Stimulated activated CD8-positive, alpha-beta memory T cell treated with anti-CD3 and anti-CD28 coated beads, Interleukin-7, amount 100 ng/mL, for 1 hour (primary cell): ENCODE measurements around the gene SVIP.

ENCODE experiments used
- DNase-seq, 2 donors: peaks; one replicate each; pipeline ENCODE4 v3.0.0-alpha.2; 2020; ENCODE audit warnings: low read depth in 2 of 2

SVIP gene

GRCh38 chr11:22829231-22830081 is at the start of gene SVIP:
SVIP (minus strand) TSS chr11:22829801; CDS start chr11:22829748, 53 bp downstream.
- peak; percentile 80 to 91 for DNase-seq

- DNase-seq: no peak
Measured at GRCh38 chr11:22878604-22879003, 49.0 kb upstream of the SVIP start.

GRCh38 chr11:22878039-22878438 is 48.4 kb upstream of the SVIP start:
- DNase-seq: no peak

DNA sequence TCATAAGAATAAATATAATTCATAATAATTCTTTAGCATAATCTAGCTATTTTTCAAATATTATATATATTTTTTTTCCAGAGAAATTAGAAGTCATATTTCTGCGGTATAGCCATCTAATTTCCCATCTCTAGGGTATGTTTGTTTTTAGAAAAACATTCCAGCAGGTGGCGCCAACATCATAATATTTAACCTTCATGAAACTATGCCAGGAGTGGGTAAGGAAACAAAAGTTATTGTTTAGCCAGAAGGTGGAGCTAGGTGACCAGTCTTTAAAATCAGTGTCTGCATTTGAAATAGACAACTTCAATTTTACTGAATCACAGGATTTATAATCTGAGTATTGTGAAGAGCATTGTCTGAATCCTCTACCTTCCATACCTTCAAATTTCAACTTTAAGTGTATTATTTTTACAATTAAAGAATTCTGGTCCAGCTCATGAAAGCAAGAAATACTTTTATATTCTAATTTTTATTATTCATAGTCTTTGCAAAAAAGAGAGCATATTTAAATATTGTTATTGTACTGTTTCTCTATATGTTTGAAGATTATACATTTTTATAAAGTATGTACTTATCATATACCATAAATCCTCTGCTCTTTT is 46.4 kb upstream of the SVIP start:
- peak in 1 of 2 donors; percentile 24 for DNase-seq

- no peak for DNase-seq
Measured at GRCh38 chr11:22869325-22869724, 39.7 kb upstream of the SVIP start.

- no peak for DNase-seq
Measured at GRCh38 chr11:22860241-22860640, 30.6 kb upstream of the SVIP start, which contains the start of gene CCDC179. CCDC179 (minus strand) TSS chr11:22860474; CDS start chr11:22860421, 53 bp downstream.

- no peak for DNase-seq
Measured at GRCh38 chr11:22859756-22860155, 30.2 kb upstream of the SVIP start.

- no peak for DNase-seq
Measured at GRCh38 chr11:22851477-22851876, 21.9 kb upstream of the SVIP start.

DNA sequence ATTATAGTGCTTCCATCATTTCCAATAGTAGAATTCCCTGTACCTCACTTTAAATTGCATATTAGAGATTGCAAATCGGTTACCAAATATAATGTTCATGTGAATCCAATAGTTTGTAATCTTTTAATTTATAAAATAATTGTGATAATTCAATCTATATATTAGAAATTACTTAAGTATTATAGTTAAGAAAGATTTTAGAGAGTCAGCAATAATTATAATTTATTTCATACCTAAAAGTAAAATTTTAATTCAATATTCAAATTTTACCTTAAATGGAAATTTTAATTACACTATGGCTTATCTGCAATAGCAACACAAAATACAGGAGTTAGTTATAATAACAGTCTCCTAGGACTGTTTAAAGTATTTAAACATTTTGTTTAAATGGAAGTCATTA is 17.1 kb upstream of the SVIP start:
- DNase-seq: no peak

GRCh38 chr11:22832315-22833015 is 2.9 kb upstream of the SVIP start:
- DNase-seq: no peak

DNA sequence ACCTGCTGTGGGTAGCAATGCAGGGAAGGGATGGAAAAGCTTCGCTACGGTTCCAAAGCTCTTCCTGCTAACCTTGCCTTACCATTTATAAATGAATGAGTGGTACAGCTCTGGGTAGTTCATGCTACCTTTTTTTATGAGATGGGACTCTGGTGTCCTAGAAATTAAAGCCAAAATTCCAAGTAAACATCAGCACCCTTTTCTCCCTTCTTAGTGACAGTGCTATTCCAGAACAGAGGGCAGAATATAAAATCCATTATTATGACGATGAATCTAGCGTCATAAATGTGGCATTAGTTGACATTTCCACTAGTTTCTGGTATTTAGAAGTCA is 447 bp upstream of the SVIP start:
- no peak for DNase-seq

DNA sequence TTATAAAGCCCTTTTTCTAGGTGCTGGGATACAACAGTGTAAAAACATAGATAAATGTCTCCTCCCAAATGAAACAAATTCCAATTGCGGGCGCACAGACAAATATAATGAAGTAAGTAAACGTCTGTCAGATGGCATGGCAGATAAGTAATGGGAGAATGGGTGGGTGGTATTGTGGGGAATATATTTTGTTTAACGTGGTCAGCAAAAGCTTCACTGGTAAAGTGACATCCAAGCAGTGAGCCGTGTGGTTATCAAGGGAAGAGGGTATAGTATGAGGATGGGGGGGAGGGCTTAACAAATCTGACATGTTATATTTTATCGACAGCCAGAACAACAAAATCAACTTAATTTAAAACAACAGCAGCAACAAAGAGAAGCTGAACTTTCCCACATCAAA is 1.2 kb downstream of the SVIP start:
- no peak for DNase-seq

DNA sequence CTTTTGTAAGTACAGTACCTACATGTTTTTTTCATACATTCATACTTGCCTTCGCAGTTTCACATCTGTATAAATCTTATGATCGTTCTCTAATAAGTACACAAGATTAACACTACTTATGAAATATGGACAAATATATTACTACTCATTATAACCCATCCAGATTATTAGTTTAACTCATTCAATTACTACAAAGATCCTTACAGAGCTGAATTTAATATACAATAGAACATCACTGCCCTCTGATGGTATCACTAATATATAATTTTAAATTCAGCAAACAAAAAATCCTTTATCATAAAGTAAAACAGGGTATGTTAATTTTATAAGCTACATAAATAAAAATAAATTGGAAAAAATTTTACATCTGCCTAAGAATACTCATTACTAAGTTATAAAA is 7.4 kb downstream of the SVIP start:
- no peak for DNase-seq

DNA sequence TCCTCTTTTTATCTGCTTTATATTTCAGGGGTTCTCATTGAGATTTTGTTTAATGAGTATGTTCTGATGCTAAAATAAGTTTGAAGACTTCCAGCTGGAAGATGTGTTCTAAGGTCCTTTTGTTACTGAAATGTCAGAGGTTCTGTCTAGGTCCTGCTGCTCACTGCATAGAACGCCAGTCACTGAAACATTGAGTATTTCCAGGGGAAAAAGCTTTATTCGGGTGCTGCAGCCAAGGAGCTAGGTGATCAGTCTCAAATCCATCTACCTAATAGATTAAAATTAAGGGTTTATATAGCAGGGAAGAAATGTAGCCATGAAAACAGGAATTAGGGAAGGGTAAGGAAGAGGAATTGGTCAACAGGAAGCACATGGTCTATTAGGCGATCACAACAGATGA is 19.7 kb downstream of the SVIP start:
- no peak for DNase-seq

GRCh38 chr11:22808571-22809197 is 20.9 kb downstream of the SVIP start:
- no peak for DNase-seq

GRCh38 chr11:22807855-22808570 is 21.6 kb downstream of the SVIP start:
- no peak for DNase-seq

DNA sequence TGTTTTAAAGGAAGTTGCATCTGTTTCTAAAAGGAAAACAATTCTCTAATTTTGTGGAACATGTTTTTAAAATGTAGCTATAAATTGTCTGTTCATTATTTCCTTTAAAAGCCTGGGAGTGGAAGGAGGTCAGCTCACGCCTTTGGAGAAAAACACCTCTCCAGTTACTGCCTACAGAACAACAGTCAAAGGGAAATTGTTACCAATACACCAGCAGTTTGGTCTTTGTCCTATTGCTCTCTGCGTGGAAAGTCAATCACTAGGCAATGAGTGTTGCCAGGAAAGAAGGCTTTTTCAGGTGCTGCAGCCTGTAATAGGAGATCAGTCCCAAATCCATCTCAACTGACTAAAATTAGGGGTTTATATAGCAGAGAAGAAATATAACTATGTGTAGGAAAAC is 22.2 kb downstream of the SVIP start:
- no peak for DNase-seq

DNA sequence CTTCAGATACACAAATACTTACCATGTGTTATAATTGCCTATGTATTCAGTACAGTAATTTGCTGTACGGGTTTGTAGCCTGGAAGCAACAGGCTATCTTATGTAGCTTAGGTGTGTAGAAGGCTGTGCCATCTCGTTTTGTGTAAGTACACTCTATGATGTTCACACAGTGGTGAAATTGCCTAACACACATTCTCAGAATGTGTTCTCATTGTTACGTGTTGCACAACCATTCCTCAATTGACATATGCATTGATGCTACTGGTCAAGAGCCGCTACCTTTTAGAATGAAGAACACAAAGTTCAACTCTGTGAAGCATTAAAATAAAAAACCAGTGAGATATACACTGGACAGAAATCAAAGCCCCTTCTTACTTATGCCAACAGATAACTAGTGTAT is 26.7 kb downstream of the SVIP start:
- no peak for DNase-seq

DNA sequence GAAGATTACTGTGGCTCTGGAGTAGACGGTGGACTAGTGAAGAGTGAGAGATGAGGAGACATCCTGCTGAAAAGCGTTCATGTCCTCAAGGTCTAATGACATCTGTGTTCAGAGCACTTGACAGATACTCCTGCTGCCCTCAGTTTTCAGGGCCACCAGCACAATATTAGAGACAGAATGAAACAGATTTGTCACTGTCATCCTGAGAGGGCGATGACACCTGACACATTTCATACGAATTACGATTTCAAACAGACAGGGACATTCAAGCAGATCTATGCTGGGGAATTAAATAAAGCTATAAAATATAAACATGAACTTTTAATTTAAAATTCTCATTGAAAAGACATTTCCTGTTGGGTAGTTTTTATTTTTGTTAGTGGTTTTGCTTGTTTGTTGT is 29.1 kb downstream of the SVIP start:
- no peak for DNase-seq

DNA sequence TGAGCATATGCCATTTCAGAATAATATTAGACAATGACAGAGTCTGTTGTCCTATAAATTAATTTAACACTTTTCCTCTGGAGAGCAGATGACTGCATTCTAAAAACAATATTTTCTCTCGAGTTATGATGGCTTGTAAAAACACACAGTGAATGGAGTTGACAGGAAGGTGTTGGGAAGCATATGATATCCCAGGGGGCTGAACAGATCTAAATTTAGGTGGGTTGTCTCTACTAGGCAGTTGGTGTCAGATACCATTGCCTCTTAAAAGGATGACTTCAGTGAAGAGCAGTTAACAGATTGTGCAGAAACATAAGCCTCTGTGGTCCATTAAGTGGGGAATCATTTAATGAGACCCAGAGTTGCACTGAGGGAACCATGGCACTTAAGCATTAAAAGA is 30.7 kb downstream of the SVIP start:
- DNase-seq: no peak

- DNase-seq: no peak
Measured at GRCh38 chr11:22797047-22797446, 32.6 kb downstream of the SVIP start.

DNA sequence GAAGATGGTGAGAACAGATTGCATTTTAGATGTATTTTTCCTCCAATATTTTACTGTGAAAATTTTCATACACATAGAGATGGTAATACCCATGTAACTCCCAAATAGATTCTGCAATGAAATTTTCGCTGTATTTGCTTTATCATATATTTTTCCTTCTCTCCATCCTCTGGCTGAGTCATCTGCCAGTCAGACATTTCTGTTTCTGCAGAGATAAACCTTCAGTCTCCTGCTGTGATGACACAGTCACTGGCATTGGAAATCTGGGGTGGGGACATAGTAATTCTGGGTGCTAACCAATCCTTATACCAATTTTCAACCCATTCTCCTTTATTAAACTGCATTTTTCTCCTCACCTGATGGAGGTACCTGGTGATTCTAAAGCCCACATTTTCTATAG is 33.7 kb downstream of the SVIP start:
- DNase-seq: no peak
